ENCODE data around the gene LRP6.
"Not testable (repeated sequence)": the region's sequence is repeated elsewhere in the genome, so short reads cannot be mapped to it uniquely, and the experiment has no call there.

The LRP6 gene

GRCh38 chr12:12171991-12172511, 94.8 kb downstream of the LRP6 start:
- no peak for DNase-seq

GRCh38 chr12:12167847-12168246, 99.0 kb downstream of the LRP6 start:
- DNase-seq, result peak; percentile 45

- no peak for DNase-seq
These were observed 100.1 kb downstream of the LRP6 start for GRCh38 chr12:12166751-12167150.

GRCh38 chr12:12159988-12160387, 106.9 kb downstream of the LRP6 start:
- no peak for DNase-seq

GRCh38 chr12:12158858-12159257, 108.0 kb downstream of the LRP6 start:
- DNase-seq, result no peak

GRCh38 chr12:12157424-12157823, 109.4 kb downstream of the LRP6 start:
- DNase-seq, result no peak

- DNase-seq, result no peak
These were observed 110.0 kb downstream of the LRP6 start for GRCh38 chr12:12156828-12157227.

GRCh38 chr12:12156116-12156515, 110.7 kb downstream of the LRP6 start:
- DNase-seq, result no peak

GRCh38 chr12:12153596-12153995, 113.2 kb downstream of the LRP6 start:
- no peak for DNase-seq

- DNase-seq, result no peak
These were observed 119.7 kb downstream of the LRP6 start for GRCh38 chr12:12147111-12147510.

- DNase-seq, result not testable (repeated sequence)
These were observed 122.3 kb downstream of the LRP6 start for GRCh38 chr12:12144531-12144930.

GRCh38 chr12:12141000-12141399, 125.8 kb downstream of the LRP6 start:
- no peak for DNase-seq

GRCh38 chr12:12138203-12139154, 128.4 kb downstream of the LRP6 start:
- DNase-seq, result no peak

- DNase-seq, result no peak
These were observed 133.1 kb downstream of the LRP6 start for GRCh38 chr12:12133785-12134184.

- DNase-seq, result no peak
These were observed 133.6 kb downstream of the LRP6 start for GRCh38 chr12:12133259-12133658.

- DNase-seq, result no peak
These were observed 138.2 kb downstream of the LRP6 start for GRCh38 chr12:12128670-12129069.

GRCh38 chr12:12127304-12127703, 139.5 kb downstream of the LRP6 start:
- DNase-seq, result no peak

- no peak for DNase-seq
These were observed 140.3 kb downstream of the LRP6 start for GRCh38 chr12:12126551-12126950.

GRCh38 chr12:12123036-12123604, 143.7 kb downstream of the LRP6 start:
- no peak for DNase-seq

- DNase-seq, result no peak
These were observed 145.8 kb downstream of the LRP6 start for GRCh38 chr12:12121061-12121460.

GRCh38 chr12:12116677-12117076, 150.2 kb downstream of the LRP6 start:
- DNase-seq, result no peak

- no peak for DNase-seq
These were observed 151.3 kb downstream of the LRP6 start for GRCh38 chr12:12115514-12115913.

- not testable (repeated sequence) for DNase-seq
These were observed 155.8 kb downstream of the LRP6 start for GRCh38 chr12:12110923-12111555.

Measured in NCI-H774 (cell line).